HG02981 (cell line): ENCODE data around the gene PRKCZ.
"Not testable (repeated sequence)": the region's sequence is repeated elsewhere in the genome, so short reads cannot be mapped to it uniquely, and the experiment has no call there.

Source experiments
- ATAC-seq: cut with Tn5 transposase; IDR thresholded peaks from one replicate; pipeline ENCODE4 v1.9.1; 2021; ENCODE audit warnings: mild to moderate bottlenecking, moderate library complexity; ENCODE audit not compliant: unreplicated experiment

The PRKCZ gene

DNA sequence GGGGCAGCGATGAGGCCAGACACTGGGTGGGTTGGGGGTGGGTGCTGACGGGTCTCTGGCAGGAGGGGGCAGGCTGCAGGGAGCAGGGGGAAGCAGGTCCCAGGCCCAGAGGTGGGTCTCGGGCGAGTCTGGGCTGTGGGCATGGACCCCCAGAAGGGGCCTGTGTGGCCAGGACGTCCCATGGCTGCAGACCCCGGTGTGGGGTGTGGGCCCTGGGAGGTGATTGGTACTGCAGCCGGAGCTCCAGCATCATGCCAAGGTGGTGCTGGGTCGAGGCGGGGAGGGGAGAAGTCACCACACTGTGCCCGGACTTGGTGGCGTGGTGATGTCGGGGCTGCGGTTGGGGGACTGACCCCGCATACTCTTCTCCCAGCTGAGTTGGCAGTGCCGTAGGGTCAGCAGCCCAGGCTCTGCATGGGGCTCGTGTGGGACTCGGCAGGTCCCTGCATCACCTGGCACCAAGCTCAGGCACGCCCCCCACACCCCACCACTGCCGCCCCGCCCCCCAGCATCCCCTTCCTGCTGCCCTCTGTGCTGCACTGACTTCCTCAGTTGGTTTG, 31.2 kb downstream of the PRKCZ start:
- ATAC-seq = no peak

DNA sequence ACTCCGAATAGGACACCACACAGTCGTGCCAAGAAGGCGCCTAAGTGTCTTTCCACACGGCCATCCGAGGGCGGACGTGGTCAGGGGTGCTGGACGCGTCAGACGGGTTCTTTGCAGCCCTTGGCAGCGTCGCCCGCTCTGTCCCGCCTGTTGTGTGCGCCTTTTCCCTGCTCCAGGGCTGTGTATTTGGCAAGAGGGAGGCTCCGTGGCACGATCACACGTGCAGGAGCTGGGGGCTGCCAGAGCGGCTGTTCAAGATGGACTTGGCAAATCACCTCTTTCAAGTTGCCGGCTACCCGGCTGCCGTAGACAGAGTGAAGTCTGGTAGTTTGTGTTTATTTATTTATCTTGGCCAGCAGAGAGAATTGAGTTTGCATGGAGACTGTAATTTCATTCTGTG, 31.9 kb downstream of the PRKCZ start:
- no peak for ATAC-seq

DNA sequence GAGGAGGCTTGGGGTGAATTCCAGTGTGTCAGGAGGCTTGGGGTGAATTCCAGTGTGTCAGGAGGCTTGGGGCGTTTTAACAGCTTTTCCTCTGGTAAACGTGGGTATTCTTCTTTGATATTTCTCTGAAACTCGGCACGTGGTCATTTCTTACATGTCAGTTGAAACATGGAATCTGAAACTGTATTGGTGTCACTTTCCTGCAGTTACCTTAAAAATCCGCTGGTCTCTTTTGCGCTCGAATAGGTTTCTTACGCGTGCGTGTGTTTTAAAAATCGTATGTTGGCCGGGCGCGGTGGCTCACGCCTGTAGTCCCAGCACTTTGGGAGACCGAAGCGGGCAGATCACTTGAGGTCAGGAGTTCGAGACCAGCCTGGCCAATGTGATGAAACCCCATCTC, 33.5 kb downstream of the PRKCZ start:
- ATAC-seq = no peak

DNA sequence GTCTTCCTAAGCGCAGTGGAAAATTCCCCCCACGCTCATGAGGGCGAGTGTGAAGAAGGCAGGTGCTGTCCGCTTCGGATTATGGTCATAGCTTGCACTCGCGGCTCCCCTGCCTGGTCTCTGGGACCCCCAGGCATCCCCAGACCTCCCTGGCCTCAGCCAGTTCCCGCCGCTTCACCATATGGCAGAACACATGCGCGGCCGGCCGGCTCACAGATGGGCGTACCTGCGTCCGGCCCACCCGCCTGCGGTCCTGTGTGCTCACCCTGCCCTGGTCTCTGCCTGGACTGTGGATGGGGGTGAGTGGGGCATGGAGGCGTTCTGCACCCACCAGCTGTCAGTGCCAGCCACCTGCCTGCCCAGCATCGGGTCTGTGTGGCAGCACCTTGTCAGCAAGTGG, 34.1 kb downstream of the PRKCZ start:
- ATAC-seq = no peak

DNA sequence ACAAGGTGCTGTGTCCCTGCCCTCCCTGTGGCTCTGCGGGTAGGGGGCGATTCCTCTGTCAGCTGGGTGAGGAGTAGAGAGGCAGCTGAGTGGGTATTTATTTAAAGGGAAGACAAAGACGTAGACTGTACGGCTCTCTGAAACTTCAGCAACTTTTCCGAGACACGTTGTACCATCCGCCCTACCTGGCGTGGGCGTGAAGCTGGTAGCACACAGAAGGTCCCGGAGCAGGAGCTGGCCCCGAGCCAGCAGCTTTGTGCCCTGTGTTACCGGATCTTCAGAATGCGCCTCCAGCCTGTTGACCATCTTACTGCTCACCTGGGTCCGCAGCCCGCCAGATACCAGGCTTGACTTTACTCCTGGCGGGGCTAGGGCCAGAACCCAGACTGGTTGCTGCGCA, 34.9 kb downstream of the PRKCZ start:
- no peak for ATAC-seq

DNA sequence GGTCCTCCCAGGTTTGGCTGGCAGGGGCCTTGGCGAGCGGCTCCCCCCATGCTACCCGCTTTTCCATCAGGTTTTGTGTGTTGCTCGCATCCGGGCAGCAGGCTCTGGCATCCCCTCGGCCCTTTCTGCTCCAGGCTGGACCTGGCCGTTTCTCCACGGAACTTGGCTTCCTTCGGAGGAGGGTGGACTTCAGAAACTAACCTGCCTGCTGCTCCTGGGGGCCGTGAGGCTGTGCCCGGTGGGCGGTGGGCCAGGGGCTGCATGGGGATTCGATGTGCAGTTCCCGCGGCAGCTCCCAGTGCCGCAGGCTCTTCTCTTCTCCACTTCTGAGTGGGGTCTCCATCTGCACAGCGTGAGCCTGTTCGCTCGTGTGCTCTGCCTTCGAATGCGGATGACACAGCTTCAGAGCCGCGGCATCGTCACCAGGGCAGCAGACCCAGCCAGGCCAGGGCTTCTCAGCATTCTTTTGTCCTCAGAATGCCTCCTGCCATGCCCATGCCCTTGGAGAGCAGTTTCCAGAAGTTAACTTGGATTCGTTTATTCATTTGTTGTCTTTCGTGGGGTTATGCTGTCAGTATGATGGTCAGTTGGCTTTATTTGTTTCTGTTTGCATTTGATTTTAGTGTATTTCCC, 36.4 kb downstream of the PRKCZ start:
- ATAC-seq = no peak

DNA sequence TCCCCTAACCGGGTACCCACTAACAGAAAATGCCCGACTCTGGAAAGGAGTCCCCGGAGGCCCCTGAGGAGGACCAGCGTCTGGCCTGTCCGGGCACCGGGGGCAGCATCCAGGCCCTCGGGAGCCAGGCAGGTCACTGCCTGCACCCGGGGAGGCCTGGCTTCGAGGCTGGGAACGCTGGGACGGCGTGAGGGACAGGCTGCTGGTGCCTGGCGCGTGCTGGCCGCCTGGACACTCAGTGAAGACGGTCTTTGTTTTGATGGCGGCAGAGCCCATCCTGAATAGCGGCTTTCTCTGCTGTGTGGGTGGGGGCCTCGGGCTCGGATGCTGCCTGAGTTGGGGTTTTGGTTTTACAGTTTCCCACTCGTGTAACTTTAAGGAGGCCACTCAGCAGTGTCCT, 37.6 kb downstream of the PRKCZ start:
- ATAC-seq = no peak

DNA sequence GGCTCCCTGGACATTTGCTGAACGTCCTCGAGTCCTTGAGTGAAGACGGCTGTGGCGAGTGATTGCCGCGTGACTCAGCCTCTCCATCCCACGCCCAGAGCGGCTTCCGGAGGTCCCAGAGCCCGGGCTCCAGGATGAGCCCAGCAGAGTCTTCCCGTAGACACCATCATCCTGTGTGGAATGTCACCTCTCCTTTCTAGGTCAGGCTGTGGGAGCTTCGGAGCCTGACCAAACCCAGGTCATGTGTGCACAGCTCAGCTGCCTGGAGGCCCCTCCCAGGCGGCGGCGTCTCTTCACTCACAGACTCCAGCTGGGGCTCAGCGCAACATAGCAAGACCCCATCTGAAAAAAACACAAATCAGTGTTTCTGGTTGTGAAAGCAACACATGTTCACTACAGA, 38.2 kb downstream of the PRKCZ start:
- no peak for ATAC-seq

DNA sequence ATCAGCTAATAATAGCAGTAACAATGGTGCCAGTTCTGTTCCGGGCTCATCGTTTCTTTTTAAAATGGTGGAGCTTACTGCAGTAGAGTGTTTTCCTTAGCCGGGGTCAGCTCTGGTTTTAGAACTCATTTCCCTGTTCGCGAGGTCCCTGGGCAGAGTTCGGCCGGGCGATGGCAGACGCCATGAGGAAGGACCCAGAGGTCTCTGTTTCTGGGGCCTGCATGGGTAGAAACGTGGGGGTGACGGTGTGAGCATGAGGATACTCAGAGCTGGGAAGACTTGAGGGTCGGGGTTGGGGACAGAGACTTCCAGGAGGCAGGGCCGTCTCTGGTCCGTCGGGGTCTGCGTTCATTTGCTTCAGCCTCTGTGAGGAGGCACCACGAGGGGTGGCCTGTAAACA, 38.8 kb downstream of the PRKCZ start:
- ATAC-seq = no peak

DNA sequence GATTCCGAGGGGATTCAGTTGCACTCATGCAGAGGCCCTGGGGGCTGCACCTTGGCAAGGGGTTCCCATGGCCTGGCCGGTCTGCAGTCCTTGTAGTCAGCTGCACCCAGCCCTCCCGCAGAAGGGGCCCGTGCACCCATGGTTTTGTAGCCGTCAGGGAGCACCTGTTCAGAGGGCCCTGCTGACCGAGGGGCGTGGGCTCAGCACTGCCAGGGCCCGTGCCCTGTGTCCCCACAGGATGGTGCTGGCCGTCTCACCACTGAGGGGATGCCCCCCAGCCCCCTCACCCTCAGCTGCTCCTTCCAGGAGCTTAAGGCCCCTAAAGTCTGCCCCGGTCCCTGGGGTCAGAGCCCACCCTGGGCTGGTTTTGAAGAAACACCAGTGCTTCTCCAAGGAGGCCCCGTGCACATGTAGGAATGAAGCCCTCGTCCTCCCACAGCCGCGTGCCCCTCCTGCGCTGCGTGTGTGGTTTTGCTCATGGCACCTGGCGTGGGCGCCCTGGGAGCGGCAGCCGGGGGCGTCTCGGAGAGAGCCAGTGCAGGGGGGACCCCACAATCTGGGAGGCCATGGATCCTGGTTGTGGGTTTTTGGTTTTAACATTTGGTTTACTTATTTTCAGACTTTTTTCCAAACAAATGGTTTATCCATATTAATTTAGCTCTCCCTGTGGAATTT, 40.1 kb downstream of the PRKCZ start:
- ATAC-seq = no peak

DNA sequence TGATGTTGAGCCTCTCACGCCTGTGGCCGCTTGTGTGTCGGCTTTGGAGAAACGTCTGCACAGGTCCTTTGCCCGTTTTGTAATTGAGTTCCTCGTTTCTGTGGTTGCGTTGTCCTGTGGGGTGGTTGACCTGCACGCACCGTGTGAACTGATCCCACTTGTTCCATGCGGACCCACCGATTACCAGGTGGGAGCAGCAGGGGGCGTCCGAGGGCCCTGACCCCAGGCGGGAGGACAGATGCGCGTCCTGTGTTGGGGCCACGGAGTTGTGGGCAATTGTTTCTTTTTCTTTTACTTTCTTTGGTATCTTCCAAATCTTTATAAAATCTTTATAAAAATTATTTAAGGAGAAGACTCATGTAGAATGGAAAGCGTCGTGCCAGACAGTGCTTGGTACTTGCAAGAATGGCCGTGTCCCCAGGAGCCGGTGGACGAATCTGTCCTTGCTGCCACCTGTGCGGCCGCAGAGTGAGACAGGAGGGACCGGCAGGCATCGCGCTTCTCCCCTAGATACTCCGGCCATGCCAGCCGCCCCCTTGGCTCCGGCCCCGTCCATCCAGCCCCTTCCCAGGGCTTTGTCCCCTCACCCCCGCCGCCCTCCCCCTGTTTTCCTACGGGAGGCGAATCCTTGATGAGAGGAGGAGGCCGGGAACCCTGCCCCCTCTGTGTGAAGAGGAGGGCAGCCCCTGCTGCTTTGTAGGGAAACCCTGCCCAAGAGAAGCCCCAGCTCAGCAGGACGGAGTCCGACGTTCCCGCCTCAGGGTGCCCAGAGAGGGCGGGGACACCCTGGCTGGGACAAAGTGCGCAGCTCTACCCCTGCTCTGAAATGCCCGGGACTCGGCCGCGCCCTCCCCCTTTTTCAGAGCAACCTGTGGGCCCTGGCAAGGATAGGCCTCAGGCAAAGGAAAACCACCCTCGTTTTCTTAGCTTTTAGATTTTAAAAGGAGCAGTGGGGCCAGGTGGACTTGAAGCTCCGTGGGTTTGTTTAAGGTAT, 41.7 kb downstream of the PRKCZ start:
- no peak for ATAC-seq

DNA sequence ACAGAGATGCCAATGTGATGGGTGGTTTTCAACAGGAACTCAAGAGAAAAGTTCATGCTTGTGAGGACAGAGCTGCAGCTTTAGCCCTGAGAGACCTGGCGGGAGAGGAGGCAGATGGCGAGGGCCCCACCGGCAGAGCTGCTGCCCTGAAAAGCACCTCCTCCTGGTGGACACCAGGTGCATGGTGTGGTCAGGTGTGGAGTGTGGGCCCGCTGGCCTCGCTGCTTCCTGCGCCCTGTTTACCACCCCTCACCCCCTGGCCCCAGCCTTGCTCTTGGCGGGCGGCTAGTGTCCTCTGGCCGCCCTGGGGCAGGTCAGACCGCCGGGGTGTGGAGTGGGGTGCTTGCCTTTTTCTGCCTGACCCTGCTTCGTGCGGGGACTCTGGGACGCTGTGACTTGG, 42.8 kb downstream of the PRKCZ start:
- ATAC-seq = no peak

DNA sequence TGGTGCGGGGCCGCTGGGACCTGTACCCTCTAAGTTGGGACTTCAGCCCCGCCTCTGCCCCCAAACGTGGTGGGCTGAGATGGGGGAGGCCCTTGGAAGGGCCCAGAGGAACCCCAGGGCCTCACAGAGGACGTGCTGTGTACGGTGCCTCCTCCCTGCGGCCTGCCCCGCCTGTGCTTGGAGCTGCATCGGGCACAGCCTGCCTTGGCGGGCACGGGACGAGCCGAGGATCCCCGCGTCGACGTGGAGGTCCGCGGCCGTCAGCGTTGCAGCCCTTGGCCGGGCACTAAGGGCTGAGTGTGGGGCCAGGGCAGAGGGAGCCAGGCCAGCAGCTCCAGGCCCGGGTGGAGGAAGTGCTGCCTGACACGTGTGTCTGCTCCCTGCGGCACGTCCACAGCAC, 43.4 kb downstream of the PRKCZ start:
- no peak for ATAC-seq

DNA sequence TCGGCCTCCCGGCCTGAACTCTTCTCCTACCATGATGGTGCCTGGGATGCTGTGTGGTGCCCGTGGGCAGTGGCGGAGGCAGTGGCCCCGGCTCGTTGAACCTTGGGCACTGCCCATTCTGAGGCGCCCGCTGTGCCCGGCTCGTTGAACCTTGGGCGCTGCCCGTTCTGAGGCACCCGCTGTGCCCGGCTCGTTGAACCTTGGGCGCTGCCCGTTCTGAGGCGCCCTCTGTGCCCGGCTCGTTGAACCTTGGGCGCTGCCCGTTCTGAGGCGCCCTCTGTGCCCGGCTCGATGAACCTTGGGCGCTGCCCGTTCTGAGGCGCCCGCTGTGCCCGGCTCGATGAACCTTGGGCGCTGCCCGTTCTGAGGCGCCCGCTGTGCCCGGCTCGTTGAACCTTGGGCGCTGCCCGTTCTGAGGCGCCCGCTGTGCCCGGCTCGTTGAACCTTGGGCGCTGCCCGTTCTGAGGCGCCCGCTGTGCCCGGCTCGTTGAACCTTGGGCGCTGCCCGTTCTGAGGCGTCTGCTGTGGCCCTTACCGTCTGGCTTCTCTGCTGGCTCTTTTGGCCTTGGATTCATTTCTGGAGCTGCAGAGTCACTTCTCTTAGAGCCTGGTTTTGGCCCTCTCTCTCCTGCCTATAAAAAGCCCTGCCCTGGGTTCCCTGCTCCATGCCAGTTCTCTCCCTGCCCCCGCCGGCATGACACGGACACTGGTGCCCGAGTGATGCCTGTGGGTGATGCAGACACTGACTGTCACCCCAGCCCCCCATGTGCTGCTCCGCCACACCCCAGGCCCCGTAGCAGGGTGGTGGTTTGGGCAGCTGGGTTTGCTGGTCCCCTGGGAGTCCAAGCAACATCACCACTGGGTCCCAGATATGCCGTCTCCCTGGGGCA, 44.3 kb downstream of the PRKCZ start:
- not testable (repeated sequence) for ATAC-seq

DNA sequence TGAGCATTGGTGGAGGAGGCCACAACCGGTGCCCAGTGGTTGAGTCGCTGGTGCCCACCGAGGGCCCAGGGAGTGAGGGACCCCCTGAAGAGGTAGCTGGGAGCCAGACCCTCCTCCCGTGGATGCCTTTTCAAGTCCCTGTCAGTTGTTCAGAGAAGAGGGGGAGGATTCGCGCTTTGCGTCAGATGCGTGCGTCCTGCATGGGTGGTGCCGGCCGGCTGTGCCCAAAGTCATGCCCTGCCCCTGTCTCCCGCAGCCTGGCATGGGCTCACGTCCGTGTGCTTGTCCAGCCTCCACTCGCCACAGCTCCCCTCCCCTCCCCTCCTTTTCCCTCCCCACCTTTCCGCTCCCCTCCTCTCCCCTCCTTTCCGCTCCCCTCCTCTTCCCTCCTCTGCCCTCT, 45.2 kb downstream of the PRKCZ start:
- ATAC-seq = no peak

DNA sequence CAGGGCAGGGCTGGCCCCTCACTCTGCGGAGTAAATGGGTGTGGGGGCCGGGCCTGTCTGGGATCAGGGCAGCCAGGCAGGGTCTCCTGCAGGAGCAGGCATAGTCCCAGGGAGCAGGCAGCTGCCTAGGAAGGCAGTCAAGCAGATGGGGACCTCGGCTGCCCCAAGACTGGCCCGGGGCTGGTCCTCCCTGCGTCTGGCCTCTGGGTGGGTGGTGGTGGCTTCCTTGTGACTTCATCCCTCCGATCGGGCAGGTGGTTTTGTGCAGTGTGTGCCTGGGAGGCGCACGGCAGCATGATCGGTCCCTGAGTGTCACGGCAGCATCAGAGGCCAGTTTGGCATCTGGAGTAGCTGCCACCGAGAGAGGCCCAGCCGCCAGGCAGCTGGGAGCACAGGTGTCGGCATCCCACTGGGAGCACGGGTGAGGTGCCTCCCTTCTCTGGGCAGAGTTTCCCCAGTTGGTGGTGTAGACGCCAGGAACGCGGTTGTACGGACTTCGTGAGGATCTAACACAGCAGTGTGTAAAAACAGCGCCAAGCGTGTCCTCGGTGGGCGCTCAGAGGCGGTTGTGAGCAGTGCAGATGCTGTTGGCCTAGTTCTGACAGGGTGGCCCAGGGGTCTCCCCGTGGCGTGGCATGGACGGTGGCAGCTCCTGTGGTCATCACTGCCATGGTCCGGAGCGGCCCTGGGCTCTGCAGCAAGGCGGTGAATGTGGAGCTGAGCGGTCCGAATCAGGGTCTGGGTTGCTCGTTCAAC, 45.9 kb downstream of the PRKCZ start:
- ATAC-seq = no peak

DNA sequence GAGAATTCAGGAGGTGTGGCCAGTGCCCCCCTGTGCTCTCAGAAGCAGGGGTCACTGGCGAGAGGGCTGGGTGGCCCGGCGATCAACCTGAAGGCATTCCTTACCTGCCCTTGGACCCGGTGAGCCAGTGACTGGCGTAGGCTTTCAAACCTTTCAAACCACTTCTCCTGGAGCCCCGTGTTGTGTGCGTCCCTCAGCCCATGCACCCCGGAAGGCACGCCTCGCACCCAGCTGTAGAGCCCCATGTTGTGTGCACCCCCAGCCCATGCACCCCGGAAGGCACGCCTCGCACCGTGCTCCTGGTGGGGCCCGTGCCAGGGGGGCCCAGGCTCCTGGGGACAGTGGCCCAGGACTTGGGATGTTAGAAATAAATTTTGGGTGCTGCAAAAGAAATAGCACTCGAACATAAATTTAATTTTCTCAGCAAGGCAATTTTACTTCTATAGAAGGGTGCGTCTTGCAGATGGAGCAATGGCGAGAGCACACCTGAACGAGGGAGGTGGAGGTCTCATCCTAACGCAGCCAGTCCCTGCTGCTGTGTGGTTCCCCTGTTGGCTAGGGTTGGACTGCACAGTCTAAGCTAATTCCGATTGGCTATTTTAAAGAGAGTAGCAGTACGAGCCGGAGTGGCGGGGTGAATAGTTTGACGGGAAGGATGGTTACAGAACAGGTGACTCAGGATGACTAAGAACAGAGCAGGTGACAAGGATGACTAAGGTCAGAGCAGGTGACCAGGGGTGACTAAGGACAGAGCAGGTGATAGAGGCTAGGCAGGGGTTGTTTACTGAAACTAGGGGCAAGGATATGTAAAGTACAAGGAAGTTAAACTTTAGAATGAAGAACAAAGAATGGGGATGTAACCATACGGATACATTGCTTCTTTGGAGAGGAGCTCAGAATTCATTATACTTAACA, 47.4 kb downstream of the PRKCZ start:
- ATAC-seq = no peak

DNA sequence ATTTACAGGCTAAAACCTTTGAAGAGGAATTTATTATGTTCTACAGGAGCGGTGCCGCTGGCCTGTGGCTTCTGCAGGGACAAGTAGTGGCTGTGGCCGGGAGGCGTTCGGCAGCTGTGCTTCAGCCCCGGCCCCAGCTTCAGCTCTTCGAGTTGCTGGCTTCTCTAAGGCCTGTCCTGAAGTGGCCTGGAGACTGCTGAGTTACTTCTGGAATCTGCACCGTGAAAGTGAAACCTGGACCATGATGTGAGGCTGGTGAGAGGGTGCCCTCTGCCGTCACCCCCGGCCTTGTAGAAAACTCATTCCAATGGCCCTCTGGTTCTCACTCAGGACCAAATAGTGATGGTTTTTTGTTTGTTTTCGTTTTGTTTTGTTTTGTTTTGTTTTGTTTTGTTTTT, 48.1 kb downstream of the PRKCZ start:
- no peak for ATAC-seq
